Stimulated activated effector memory CD8-positive, alpha-beta T cell treated with anti-CD3 and anti-CD28 coated beads, Interleukin-12 subunit alpha, Interleukin-12 subunit beta, amount 100 ng/mL, for 72 hours (primary cell): ENCODE data around the gene RFX3.

Experiments
- ATAC-seq: fragments of 150-1000 bp; cut with Tn5 transposase; 2 replicates; pipeline ENCODE4 v1.10.0; 2021
- DNase-seq, 2 donors: peaks; one replicate each; pipeline ENCODE4 v3.0.0; 2021 to 2022; ENCODE audit warnings: low spot score in 2 of 2
- H3K27ac Mint-ChIP-seq: one replicate; pipeline ENCODE4 v1.8.0; 2022; ENCODE audit warnings: mild to moderate bottlenecking, mixed read lengths
- H3K36me3 Mint-ChIP-seq: one replicate; pipeline ENCODE4 v1.8.0; 2022; ENCODE audit warnings: mild to moderate bottlenecking, mixed read lengths
- H3K4me1 Mint-ChIP-seq: one replicate; pipeline ENCODE4 v1.8.0; 2022; ENCODE audit warnings: mixed read lengths
- H3K4me3 Mint-ChIP-seq: one replicate; pipeline ENCODE4 v1.8.0; 2022; ENCODE audit warnings: mild to moderate bottlenecking, mixed read lengths
- H3K9me3 Mint-ChIP-seq: one replicate; pipeline ENCODE4 v1.8.0; 2022; ENCODE audit warnings: mixed read lengths

The RFX3 gene

GRCh38 chr9:3285365-3286161 lies 240.2 kb downstream of the RFX3 start:
- H3K36me3 Mint-ChIP-seq = peaks cover 18% of the 10 kb centered on the region
- H3K27ac Mint-ChIP-seq = no peak overlapping the region
- no peak for DNase-seq
- no peak for ATAC-seq
- H3K4me3 Mint-ChIP-seq = no peak overlapping the region
- no peaks in the 10 kb centered on the region for H3K4me1 Mint-ChIP-seq
- H3K9me3 Mint-ChIP-seq = no peaks in the 10 kb centered on the region

GRCh38 chr9:3282365-3282764 lies 243.4 kb downstream of the RFX3 start:
- ATAC-seq (no peak), DNase-seq (no peak)
- Mint-ChIP-seq H3K36me3 (peaks cover 9% of the 10 kb centered on the region), H3K4me1 (no peaks in the 10 kb centered on the region), H3K9me3 (no peaks in the 10 kb centered on the region), H3K27ac (no peak overlapping the region), H3K4me3 (no peak overlapping the region)

- Mint-ChIP-seq H3K27ac (no peak overlapping the region), H3K4me3 (no peak overlapping the region), H3K9me3 (no peaks in the 10 kb centered on the region), H3K4me1 (no peaks in the 10 kb centered on the region), H3K36me3 (peaks cover under 1% of the 10 kb centered on the region)
- ATAC-seq (no peak), DNase-seq (no peak)
Measured at GRCh38 chr9:3281399-3281798, 244.4 kb downstream of the RFX3 start.

GRCh38 chr9:3277200-3277599 lies 248.6 kb downstream of the RFX3 start:
- no peak overlapping the region for H3K4me3 Mint-ChIP-seq
- no peak for ATAC-seq

GRCh38 chr9:3271581-3271980 lies 254.2 kb downstream of the RFX3 start:
- H3K4me3 Mint-ChIP-seq = no peak overlapping the region
- no peak overlapping the region for H3K27ac Mint-ChIP-seq
- ATAC-seq = no peak
- no peaks in the 10 kb centered on the region for H3K9me3 Mint-ChIP-seq
- H3K4me1 Mint-ChIP-seq = no peaks in the 10 kb centered on the region
- peaks cover 29% of the 10 kb centered on the region for H3K36me3 Mint-ChIP-seq
- no peak for DNase-seq

More at GRCh38 chr9:3277200-3277599, 248.6 kb downstream of the RFX3 start:
- no peak for DNase-seq
- Mint-ChIP-seq H3K9me3 (no peaks in the 10 kb centered on the region), H3K4me1 (no peaks in the 10 kb centered on the region), H3K36me3 (peaks cover 4% of the 10 kb centered on the region), H3K27ac (no peak overlapping the region)

- H3K4me3 Mint-ChIP-seq = no peak overlapping the region
- DNase-seq = no peak
- H3K4me1 Mint-ChIP-seq = no peaks in the 10 kb centered on the region
- peaks cover 29% of the 10 kb centered on the region for H3K36me3 Mint-ChIP-seq
- H3K9me3 Mint-ChIP-seq = no peaks in the 10 kb centered on the region
- no peak overlapping the region for H3K27ac Mint-ChIP-seq
- no peak for ATAC-seq
Measured at GRCh38 chr9:3271157-3271556, 254.6 kb downstream of the RFX3 start.

GRCh38 chr9:3268223-3268622 lies 257.6 kb downstream of the RFX3 start:
- H3K36me3 Mint-ChIP-seq = peaks cover 30% of the 10 kb centered on the region
- H3K4me3 Mint-ChIP-seq = no peak overlapping the region
- H3K4me1 Mint-ChIP-seq = no peaks in the 10 kb centered on the region
- ATAC-seq (no peak), DNase-seq (no peak)
- H3K9me3 Mint-ChIP-seq = no peaks in the 10 kb centered on the region
- H3K27ac Mint-ChIP-seq = no peak overlapping the region

GRCh38 chr9:3263698-3264097 lies 262.1 kb downstream of the RFX3 start:
- DNase-seq (no peak), ATAC-seq (no peak)
- no peaks in the 10 kb centered on the region for H3K9me3 Mint-ChIP-seq
- H3K4me1 Mint-ChIP-seq = no peaks in the 10 kb centered on the region
- H3K27ac Mint-ChIP-seq = no peak overlapping the region
- peaks cover 21% of the 10 kb centered on the region for H3K36me3 Mint-ChIP-seq
- H3K4me3 Mint-ChIP-seq = no peak overlapping the region

GRCh38 chr9:3262826-3263529 lies 262.8 kb downstream of the RFX3 start:
- no peaks in the 10 kb centered on the region for H3K4me1 Mint-ChIP-seq
- no peak overlapping the region for H3K27ac Mint-ChIP-seq
- H3K36me3 Mint-ChIP-seq = peaks cover 21% of the 10 kb centered on the region
- H3K4me3 Mint-ChIP-seq = no peak overlapping the region
- H3K9me3 Mint-ChIP-seq = no peaks in the 10 kb centered on the region
- ATAC-seq (no peak), DNase-seq (no peak)

- Mint-ChIP-seq H3K9me3 (no peaks in the 10 kb centered on the region), H3K4me3 (no peak overlapping the region), H3K36me3 (peaks cover 28% of the 10 kb centered on the region), H3K4me1 (no peaks in the 10 kb centered on the region), H3K27ac (no peak overlapping the region)
- ATAC-seq = no peak
- DNase-seq = no peak
Measured at GRCh38 chr9:3261484-3261883, 264.3 kb downstream of the RFX3 start.

GRCh38 chr9:3256571-3257330 lies 269.1 kb downstream of the RFX3 start:
- H3K36me3 Mint-ChIP-seq = peaks cover 48% of the 10 kb centered on the region
- H3K27ac Mint-ChIP-seq = no peak overlapping the region
- H3K4me3 Mint-ChIP-seq = no peak overlapping the region
- no peak for DNase-seq
- no peaks in the 10 kb centered on the region for H3K9me3 Mint-ChIP-seq
- no peak for ATAC-seq
- H3K4me1 Mint-ChIP-seq = no peaks in the 10 kb centered on the region

- peaks cover 49% of the 10 kb centered on the region for H3K36me3 Mint-ChIP-seq
- H3K27ac Mint-ChIP-seq = no peak overlapping the region
- ATAC-seq = no peak
- DNase-seq = no peak
- H3K4me3 Mint-ChIP-seq = no peak overlapping the region
- H3K4me1 Mint-ChIP-seq = no peaks in the 10 kb centered on the region
- no peaks in the 10 kb centered on the region for H3K9me3 Mint-ChIP-seq
Measured at GRCh38 chr9:3251309-3251708, 274.5 kb downstream of the RFX3 start.

- no peak for ATAC-seq
- no peaks in the 10 kb centered on the region for H3K9me3 Mint-ChIP-seq
Measured at GRCh38 chr9:3250741-3251140, 275.1 kb downstream of the RFX3 start.

GRCh38 chr9:3247211-3247610 lies 278.6 kb downstream of the RFX3 start:
- H3K27ac Mint-ChIP-seq = no peak overlapping the region
- peaks cover 15% of the 10 kb centered on the region for H3K36me3 Mint-ChIP-seq
- DNase-seq (no peak), ATAC-seq (no peak)
- H3K4me1 Mint-ChIP-seq = no peaks in the 10 kb centered on the region
- no peak overlapping the region for H3K4me3 Mint-ChIP-seq
- H3K9me3 Mint-ChIP-seq = no peaks in the 10 kb centered on the region

More at GRCh38 chr9:3250741-3251140, 275.1 kb downstream of the RFX3 start:
- no peak for DNase-seq
- H3K36me3 Mint-ChIP-seq = peaks cover 43% of the 10 kb centered on the region
- no peak overlapping the region for H3K27ac Mint-ChIP-seq
- no peak overlapping the region for H3K4me3 Mint-ChIP-seq
- no peaks in the 10 kb centered on the region for H3K4me1 Mint-ChIP-seq

- Mint-ChIP-seq H3K27ac (no peak overlapping the region), H3K4me3 (no peak overlapping the region), H3K36me3 (peaks cover 6% of the 10 kb centered on the region), H3K9me3 (no peaks in the 10 kb centered on the region), H3K4me1 (no peaks in the 10 kb centered on the region)
- ATAC-seq (no peak), DNase-seq (no peak)
Measured at GRCh38 chr9:3246241-3246640, 279.6 kb downstream of the RFX3 start.
